ENCODE measurements around the gene MRPS15.

- TF ChIP-seq POLR2AphosphoS5 (IDR thresholded peaks at IDR 0.05; ENCODE audit: borderline replicate concordance, low read depth, low read length) (no peak), EZH2 (IDR thresholded peaks at IDR 0.05) (no peak)
Measured at GRCh38 chr1:36408479-36408878, 55.7 kb downstream of the MRPS15 start.

Measured in SK-N-MC (cell line).